Endothelial cell of umbilical vein (primary cell): ENCODE data around the gene JDP2. TPM values are rescaled to one million over a fixed set of nuclear protein-coding genes. Genes with fewer than 3 reads are reported as not detected.

ENCODE experiments used
- BruUV-seq: library from RNA; stranded (reverse); fragments of 400-500 nt; replicated peaks from 2 replicates; lab custom pipeline; 2021; lab: Mats Ljungman, UMichigan
- CTCF ChIA-PET: fragments of 300-600, 350-600 bp; sonication (Branson Sonifier 250); formaldehyde crosslinking; loops from one replicate; lab custom pipeline; 2021; ENCODE audit warnings: antibody characterized with exemption, inconsistent platforms; lab: Charles Lee
- POLR2A ChIA-PET: fragments of 300-600, 350-600 bp; sonication (Branson Sonifier 250); formaldehyde crosslinking; loops from one replicate; lab custom pipeline; 2021; ENCODE audit warnings: antibody characterized with exemption, inconsistent platforms; lab: Charles Lee
- DNase-seq: peaks from one replicate; pipeline ENCODE4 v3.0.0-alpha.2; 2011; ENCODE audit warnings: low read depth, low spot score
- FAIRE-seq: peaks from 2 replicates; lab custom pipeline; 2011; peaks lifted over from hg19 to GRCh38; lab: Jason Lieb, UNC
- H2AFZ ChIP-seq: 2 replicates; pipeline ENCODE4 v1.6.0; 2012; ENCODE audit warnings: low read depth, low read length, control low read depth, inconsistent platforms
- H3K27ac ChIP-seq: 2 replicates; pipeline ENCODE4 v1.5.1; 2011; ENCODE audit warnings: low read depth, mild to moderate bottlenecking, control low read depth, low read length, moderate library complexity; ENCODE audit not compliant: insufficient read depth
- H3K27me3 ChIP-seq, 2 experiments: 2 replicates each; pipeline versions ENCODE4 v1.6.0 to v1.6.1; 2011; ENCODE audit warnings: low read length in 2 of 2, mixed read lengths in 1 of 2; ENCODE audit not compliant: control insufficient read depth in 2 of 2, insufficient read depth in 2 of 2
- H3K36me3 ChIP-seq, 2 experiments: 2 replicates in 1 of 2; 3 replicates in 1 of 2; pipeline ENCODE4 v1.5.1; 2011; ENCODE audit warnings: low read length in 2 of 2, mild to moderate bottlenecking in 1 of 2, moderate library complexity in 1 of 2; ENCODE audit not compliant: control insufficient read depth in 2 of 2, insufficient read depth in 2 of 2; ENCODE audit errors: extremely low read depth in 1 of 2
- H3K4me1 ChIP-seq: 3 replicates; pipeline ENCODE4 v1.5.1; 2011; ENCODE audit warnings: mild to moderate bottlenecking, low read length; ENCODE audit not compliant: control insufficient read depth, insufficient read depth; ENCODE audit errors: extremely low read depth
- H3K4me2 ChIP-seq: 2 replicates; pipeline ENCODE4 v1.6.1; 2011; ENCODE audit warnings: low read length, control low read depth, mixed read lengths; ENCODE audit not compliant: insufficient read depth
- H3K4me3 ChIP-seq, 3 experiments: fragments of 200-600 bp in 1 of 3; sonication (generic), shearing (Covaris generic) in 1 of 3; replicated peaks in 1 of 3; 2 replicates each; pipeline ENCODE4 v1.5.1; 2011 to 2016; ENCODE audit warnings: control low read depth in 3 of 3, low read length in 3 of 3, mild to moderate bottlenecking in 2 of 3, inconsistent platforms in 1 of 3, low read depth in 1 of 3, moderate library complexity in 1 of 3; ENCODE audit not compliant: insufficient read depth in 1 of 3
- H3K79me2 ChIP-seq: 2 replicates; pipeline ENCODE4 v1.6.0; 2012; ENCODE audit warnings: low read length, inconsistent platforms; ENCODE audit not compliant: control insufficient read depth, insufficient read depth
- H3K9ac ChIP-seq: replicated peaks from 2 replicates; pipeline ENCODE3; 2011; ENCODE audit warnings: low read length, control low read depth; ENCODE audit not compliant: insufficient read depth; ENCODE audit errors: extremely low read depth
- H3K9me1 ChIP-seq: replicated peaks from 3 replicates; pipeline ENCODE4 v1.6.0; 2011; ENCODE audit warnings: mild to moderate bottlenecking, low read length; ENCODE audit not compliant: control insufficient read depth, insufficient read depth; ENCODE audit errors: extremely low read depth
- H3K9me3 ChIP-seq: replicated peaks from 2 replicates; pipeline ENCODE4 v1.5.1; 2012; ENCODE audit warnings: low read length, inconsistent platforms; ENCODE audit not compliant: control insufficient read depth, insufficient read depth
- H4K20me1 ChIP-seq: replicated peaks from 2 replicates; pipeline ENCODE3; 2011; ENCODE audit warnings: mild to moderate bottlenecking, low read length; ENCODE audit not compliant: control insufficient read depth, insufficient read depth; ENCODE audit errors: extremely low read depth
- EZH2 ChIP-seq: IDR thresholded peaks from 2 replicates; pipeline ENCODE4 v1.6.1; 2012; ENCODE audit warnings: borderline replicate concordance, low read depth, mild to moderate bottlenecking, moderate library complexity, low read length, inconsistent platforms; ENCODE audit not compliant: severe bottlenecking
- FOS ChIP-seq: IDR thresholded peaks from 2 replicates; pipeline ENCODE4 v1.6.1; 2011; ENCODE audit warnings: mild to moderate bottlenecking, low read length, moderate library complexity, borderline replicate concordance; ENCODE audit not compliant: insufficient read depth
- GATA2 ChIP-seq: IDR thresholded peaks from 2 replicates; pipeline ENCODE4 v1.7.0; 2011; ENCODE audit warnings: low read depth, mild to moderate bottlenecking, moderate library complexity, mixed read lengths, low read length; ENCODE audit not compliant: insufficient read length, insufficient read depth
- JUN ChIP-seq: IDR thresholded peaks from 2 replicates; pipeline ENCODE4 v1.6.1; 2011; ENCODE audit warnings: borderline replicate concordance, low read depth; ENCODE audit not compliant: insufficient read length, insufficient read depth
- MYC ChIP-seq: IDR thresholded peaks from one replicate; pipeline ENCODE4 v1.6.1; 2011; ENCODE audit warnings: mild to moderate bottlenecking, low read depth, low read length
- POLR2A ChIP-seq: IDR thresholded peaks from 2 replicates; pipeline ENCODE4 v1.6.1; 2012; ENCODE audit warnings: low read depth, mild to moderate bottlenecking, control low read depth, low read length
- POLR2AphosphoS5 ChIP-seq: IDR thresholded peaks from 2 replicates; pipeline ENCODE4 v1.6.1; 2012; ENCODE audit warnings: low read depth, mild to moderate bottlenecking, control low read depth, low read length, moderate library complexity; ENCODE audit not compliant: insufficient read depth
- dilution Hi-C: fragments of 300-500 bp; cut with MboI; formaldehyde crosslinking; loops from one replicate; pipeline ENCODE4 v1.15.0; 2019; ENCODE audit warnings: low sequenced_read_pairs; ENCODE audit not compliant: extremely low pct_ligation_motif_present
- intact Hi-C: fragments of 100-400 bp; cut with micrococcal nuclease; formaldehyde crosslinking; loops from one replicate; pipeline ENCODE4 v1.10.0; 2022
- polyA plus RNA-seq, 4 experiments: library from polyadenylated mRNA; depleted of rRNA in 3 of 4; stranded (reverse) in 3 of 4; unstranded in 1 of 4; fragments of >200 nt; gene quantifications; 2 replicates each; pipeline versions ENCODE4 v1.2.1 to v1.2.3, GENCODE V29; 2011 to 2012; ENCODE audit warnings: missing spikeins in 1 of 4
- total RNA-seq: library from RNA; stranded (reverse); gene quantifications from 2 replicates; pipeline ENCODE4 v1.2.3, GENCODE V29; 2021
- TF ChIP-seq, protein P1 (sequence below), 2 donors: IDR thresholded peaks; 1 replicate in 1 of 2; 2 replicates in 1 of 2; pipeline ENCODE4 v1.5.1; 2011; ENCODE audit warnings: low read length in 2 of 2, mild to moderate bottlenecking in 2 of 2, moderate library complexity in 2 of 2, control low read depth in 1 of 2, inconsistent platforms in 1 of 2, low read depth in 1 of 2; ENCODE audit not compliant: insufficient read depth in 1 of 2; ENCODE audit errors: extremely low read depth in 1 of 2
- TF ChIP-seq, protein P2 (sequence below): IDR thresholded peaks from 2 replicates; pipeline ENCODE4 v1.6.1; 2011; ENCODE audit not compliant: insufficient read depth, insufficient read length

Gene JDP2
- total and polyA plus RNA-seq, 2 donors (not counting 3 experiments of a cell fraction or from before 2014, with no cell fraction given) = 3.2 to 10.6 TPM

DNA sequence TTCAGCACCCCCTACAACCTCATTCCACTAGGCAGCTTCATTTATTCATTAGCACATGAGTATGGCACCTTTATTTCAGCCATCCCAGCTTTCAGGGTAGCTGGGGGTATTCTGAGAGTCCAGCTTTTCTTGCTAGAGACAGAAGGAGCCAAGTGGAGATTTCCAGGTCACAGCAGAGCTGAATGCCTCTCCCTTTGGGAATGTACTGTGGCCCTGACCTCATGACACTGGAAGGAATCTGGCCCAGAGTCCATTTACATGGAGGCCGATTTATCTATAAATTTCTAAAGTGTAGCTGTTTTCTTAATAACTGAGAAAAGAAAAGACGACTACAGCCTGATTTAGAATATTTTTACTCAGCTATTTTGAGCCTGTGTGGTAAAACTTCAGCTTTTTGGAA lies 47.2 kb upstream of the JDP2 start:
- POLR2A ChIA-PET = no interaction called here
- H3K36me3 ChIP-seq = no peaks in the 10 kb centered on the region
- peaks cover 4 to 20% of the 10 kb centered on the region in 2 experiments for H3K27me3 ChIP-seq
- CTCF ChIA-PET = interaction anchor here (1.8 kb wide), 1 partner anchor 75 kb away, joined by 3 read pairs; no protein-coding TSS in a partner anchor
- DNase-seq (no peak), FAIRE-seq (no peak)
- intact Hi-C loops = no loop called here
- no peaks in the 10 kb centered on the region for H3K4me1 ChIP-seq
- no peak overlapping the region for H2AFZ ChIP-seq
- H3K9ac ChIP-seq = no peak overlapping the region
- BruUV-seq = no TSS peak
- no peaks in the 10 kb centered on the region for H3K79me2 ChIP-seq
- H3K4me2 ChIP-seq = no peak overlapping the region
- H3K4me3 ChIP-seq = no peak overlapping the region
- H3K9me1 ChIP-seq = no peaks in the 10 kb centered on the region
- no peaks in the 10 kb centered on the region for H4K20me1 ChIP-seq
- dilution Hi-C loops = no loop called here
- no peaks in the 10 kb centered on the region for H3K9me3 ChIP-seq
- TF ChIP-seq FOS = no peak
- no peak for TF ChIP-seq POLR2A
- no peak for TF ChIP-seq GATA2
- no peak for TF ChIP-seq JUN
- TF ChIP-seq MYC = no peak
- TF ChIP-seq EZH2 = no peak
- TF ChIP-seq, protein P1, sequence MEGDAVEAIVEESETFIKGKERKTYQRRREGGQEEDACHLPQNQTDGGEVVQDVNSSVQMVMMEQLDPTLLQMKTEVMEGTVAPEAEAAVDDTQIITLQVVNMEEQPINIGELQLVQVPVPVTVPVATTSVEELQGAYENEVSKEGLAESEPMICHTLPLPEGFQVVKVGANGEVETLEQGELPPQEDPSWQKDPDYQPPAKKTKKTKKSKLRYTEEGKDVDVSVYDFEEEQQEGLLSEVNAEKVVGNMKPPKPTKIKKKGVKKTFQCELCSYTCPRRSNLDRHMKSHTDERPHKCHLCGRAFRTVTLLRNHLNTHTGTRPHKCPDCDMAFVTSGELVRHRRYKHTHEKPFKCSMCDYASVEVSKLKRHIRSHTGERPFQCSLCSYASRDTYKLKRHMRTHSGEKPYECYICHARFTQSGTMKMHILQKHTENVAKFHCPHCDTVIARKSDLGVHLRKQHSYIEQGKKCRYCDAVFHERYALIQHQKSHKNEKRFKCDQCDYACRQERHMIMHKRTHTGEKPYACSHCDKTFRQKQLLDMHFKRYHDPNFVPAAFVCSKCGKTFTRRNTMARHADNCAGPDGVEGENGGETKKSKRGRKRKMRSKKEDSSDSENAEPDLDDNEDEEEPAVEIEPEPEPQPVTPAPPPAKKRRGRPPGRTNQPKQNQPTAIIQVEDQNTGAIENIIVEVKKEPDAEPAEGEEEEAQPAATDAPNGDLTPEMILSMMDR (IDR thresholded peaks at IDR 0.05; ENCODE audit: extremely low read depth in 1 of 2, insufficient read depth in 1 of 2, low read depth in 1 of 2, low read length in 2 of 2) = no peak
- TF ChIP-seq, protein P2, sequence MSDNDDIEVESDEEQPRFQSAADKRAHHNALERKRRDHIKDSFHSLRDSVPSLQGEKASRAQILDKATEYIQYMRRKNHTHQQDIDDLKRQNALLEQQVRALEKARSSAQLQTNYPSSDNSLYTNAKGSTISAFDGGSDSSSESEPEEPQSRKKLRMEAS = no peak
- no peak for TF ChIP-seq POLR2AphosphoS5
- H3K27ac ChIP-seq = no peak overlapping the region
